AG04449 (cell line): ENCODE results near the gene PAN3.

Source experiments
- CTCF ChIA-PET: fragments of 350-600 bp; formaldehyde crosslinking; extraction: SDS; loops from one replicate; lab custom pipeline; 2021; ENCODE audit warnings: antibody characterized with exemption; lab: Yijun Ruan, JAX
- POLR2A ChIA-PET: fragments of 400-600, 350-600 bp; formaldehyde crosslinking; extraction: SDS; loops from one replicate; lab custom pipeline; 2020; ENCODE audit warnings: antibody characterized with exemption, inconsistent platforms; lab: Yijun Ruan, JAX
- DNase-seq: peaks from one replicate; pipeline ENCODE4 v3.0.0-alpha.2; 2010; ENCODE audit warnings: low read depth, low spot score
- H3K4me3 ChIP-seq: 2 replicates; pipeline ENCODE4 v1.5.1; 2011; ENCODE audit warnings: low read depth, mild to moderate bottlenecking, control low read depth, low read length
- TF ChIP-seq, protein P1 (sequence below): IDR thresholded peaks from one replicate; pipeline ENCODE4 v1.5.1; 2011; ENCODE audit warnings: mild to moderate bottlenecking, moderate library complexity, low read length, control low read depth, inconsistent platforms; ENCODE audit not compliant: insufficient read depth; ENCODE audit errors: missing control alignments

The PAN3 gene

DNA sequence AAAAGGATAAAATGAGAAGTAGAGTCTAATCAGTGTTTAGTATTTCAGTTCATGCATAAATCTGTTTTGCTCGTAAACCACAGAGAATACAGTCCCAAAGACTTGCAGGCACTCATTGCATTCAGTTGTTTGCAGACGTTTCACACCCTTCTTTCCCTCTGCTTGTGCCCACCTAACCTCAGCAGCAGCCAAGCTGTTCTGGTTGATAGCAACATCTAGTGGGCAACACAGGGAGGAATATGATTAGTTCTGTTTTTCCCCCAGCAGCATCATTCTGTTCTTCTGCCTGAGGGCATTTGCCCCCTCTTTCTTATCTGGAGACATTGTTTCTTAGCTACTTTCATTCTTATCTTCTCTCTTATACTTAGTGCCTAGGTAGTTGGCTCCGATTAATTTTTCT, 135.6 kb downstream of the PAN3 start:
- H3K4me3 ChIP-seq, result no peak overlapping the region
- TF ChIP-seq, protein P1, sequence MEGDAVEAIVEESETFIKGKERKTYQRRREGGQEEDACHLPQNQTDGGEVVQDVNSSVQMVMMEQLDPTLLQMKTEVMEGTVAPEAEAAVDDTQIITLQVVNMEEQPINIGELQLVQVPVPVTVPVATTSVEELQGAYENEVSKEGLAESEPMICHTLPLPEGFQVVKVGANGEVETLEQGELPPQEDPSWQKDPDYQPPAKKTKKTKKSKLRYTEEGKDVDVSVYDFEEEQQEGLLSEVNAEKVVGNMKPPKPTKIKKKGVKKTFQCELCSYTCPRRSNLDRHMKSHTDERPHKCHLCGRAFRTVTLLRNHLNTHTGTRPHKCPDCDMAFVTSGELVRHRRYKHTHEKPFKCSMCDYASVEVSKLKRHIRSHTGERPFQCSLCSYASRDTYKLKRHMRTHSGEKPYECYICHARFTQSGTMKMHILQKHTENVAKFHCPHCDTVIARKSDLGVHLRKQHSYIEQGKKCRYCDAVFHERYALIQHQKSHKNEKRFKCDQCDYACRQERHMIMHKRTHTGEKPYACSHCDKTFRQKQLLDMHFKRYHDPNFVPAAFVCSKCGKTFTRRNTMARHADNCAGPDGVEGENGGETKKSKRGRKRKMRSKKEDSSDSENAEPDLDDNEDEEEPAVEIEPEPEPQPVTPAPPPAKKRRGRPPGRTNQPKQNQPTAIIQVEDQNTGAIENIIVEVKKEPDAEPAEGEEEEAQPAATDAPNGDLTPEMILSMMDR, result no peak
- ChIA-PET POLR2A (no interaction called here), CTCF (no interaction called here)
- DNase-seq, result no peak

DNA sequence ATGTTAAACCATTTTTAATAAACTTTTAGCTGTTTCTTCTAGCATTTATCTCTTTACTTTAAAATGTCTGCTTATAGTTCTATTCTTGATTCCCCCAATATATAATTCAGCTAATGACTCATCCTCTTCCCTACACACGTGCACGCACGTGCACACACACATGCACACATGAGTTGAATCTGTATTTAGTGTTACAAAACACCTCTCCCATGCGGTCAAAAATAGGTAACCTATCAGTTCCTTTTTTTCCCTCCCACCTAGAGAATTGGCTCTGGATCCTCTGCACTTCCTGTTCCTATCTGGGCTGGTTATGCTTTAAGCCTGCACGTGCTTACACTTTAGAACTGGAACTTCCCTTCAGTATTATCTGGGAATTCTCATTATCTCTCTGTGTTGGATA, 144.1 kb downstream of the PAN3 start:
- TF ChIP-seq, protein P1, result no peak
- DNase-seq, result no peak
- ChIA-PET CTCF (no interaction called here), POLR2A (no interaction called here)
- H3K4me3 ChIP-seq, result no peak overlapping the region

DNA sequence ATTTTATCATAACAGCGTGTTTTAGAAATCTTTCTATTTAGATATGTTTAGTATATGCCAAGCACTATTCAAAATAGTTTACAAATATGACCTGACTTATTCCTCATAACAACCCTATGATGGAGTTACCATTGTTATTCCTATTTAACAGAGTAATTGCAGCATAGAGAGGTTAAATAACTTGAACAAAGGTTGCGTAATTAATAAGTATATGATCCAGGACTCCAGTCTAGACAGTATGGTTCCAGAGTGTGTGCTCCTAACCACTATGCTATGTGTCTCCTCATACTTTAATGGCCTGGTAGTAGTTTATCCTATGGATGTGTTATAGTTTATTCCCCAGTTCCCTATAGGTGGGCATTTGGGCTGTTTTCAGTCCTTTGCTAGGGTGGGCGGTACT, 145.3 kb downstream of the PAN3 start:
- POLR2A ChIA-PET, result no interaction called here
- CTCF ChIA-PET, result no interaction called here

DNA sequence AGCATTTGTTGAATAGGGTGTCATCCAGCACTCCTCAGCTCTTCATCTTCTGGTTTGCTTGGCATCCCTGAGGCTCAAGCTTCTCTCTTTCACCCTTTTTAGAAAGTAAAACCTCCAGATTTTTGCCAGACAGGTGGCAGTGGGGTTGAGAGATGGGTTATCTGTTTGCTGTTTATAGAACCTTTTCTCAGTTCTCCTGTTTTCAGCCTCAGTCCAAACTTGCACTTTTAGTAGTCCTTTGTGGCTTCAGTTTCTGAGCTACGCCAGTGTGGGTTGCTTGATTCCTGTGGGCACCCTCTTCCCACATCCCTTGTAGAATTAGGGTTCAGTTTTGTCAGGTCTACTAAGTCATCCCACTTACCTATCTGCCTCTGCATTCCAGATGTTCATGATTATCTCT, 147.9 kb downstream of the PAN3 start:
- TF ChIP-seq, protein P1, result no peak
- H3K4me3 ChIP-seq, result no peak overlapping the region
- CTCF ChIA-PET, result no interaction called here
- DNase-seq, result no peak
- POLR2A ChIA-PET, result no interaction called here

More for the DNA sequence above, 145.3 kb downstream of the PAN3 start:
- DNase-seq, result no peak
- H3K4me3 ChIP-seq, result no peak overlapping the region
- TF ChIP-seq, protein P1, result no peak

DNA sequence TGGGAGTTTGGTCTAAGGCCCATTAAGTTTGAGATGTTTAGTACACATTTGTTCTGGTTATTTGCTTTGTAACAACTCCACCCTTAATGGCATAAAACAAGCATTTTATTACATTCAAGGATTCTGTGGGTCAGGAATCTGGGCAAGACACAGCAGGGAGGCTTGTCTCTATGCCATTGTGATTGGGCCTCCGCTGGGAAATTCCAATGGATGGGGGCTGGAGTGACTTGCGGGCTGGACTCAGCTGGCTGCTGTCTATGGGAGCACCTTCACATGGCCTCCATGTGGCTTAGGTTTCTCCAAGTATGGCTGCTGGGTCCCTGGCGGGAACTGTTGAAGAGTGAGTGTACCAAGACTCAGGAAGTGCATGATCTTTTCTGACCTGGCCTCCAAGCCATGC, 159.0 kb downstream of the PAN3 start:
- DNase-seq, result no peak
- ChIA-PET CTCF (no interaction called here), POLR2A (no interaction called here)
- no peak overlapping the region for H3K4me3 ChIP-seq
- TF ChIP-seq, protein P1, result no peak

DNA sequence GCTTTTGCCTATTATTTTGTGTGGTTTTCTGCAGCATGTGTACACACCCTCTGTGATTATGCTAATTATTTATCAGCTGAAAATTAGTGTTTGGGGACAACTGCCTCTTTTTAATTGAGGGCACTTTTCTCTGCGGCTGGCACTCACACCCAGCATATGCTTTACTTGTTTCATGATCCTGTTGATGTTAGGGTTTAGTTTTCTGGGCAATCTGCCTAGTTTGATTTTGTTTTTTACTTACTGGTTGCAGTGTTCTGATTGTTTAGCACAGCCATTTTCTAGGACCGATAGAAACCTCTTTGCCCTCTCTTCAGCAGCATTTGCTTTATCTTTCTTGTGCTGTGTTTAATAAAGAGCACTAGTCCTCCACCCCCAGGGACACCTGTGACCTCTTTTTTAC, 161.6 kb downstream of the PAN3 start:
- ChIA-PET CTCF (no interaction called here), POLR2A (no interaction called here)
- DNase-seq, result no peak
- TF ChIP-seq, protein P1, result no peak
- no peak overlapping the region for H3K4me3 ChIP-seq

DNA sequence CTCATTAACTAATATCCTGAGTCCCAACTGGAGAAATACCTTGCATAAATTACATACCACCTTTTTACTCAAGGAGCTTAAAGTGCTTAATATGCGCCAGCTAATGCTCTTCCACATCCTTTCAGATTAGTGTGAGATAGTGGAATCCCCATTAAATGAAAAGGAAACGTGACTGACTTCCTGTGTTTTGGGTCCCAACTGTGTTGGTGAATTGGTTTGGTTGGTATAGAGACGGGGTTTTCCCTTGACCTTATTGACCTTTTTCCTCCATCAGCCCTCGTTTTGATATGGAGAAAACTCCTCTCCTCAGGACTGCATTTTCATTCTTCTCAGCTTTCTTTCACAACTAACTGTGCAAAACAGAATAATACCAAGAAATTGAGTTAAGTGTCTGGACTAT, 163.5 kb downstream of the PAN3 start:
- no peak overlapping the region for H3K4me3 ChIP-seq
- ChIA-PET CTCF (no interaction called here), POLR2A (no interaction called here)
- DNase-seq, result no peak
- TF ChIP-seq, protein P1, result no peak
